ENCODE results near the gene TERT.

The TERT gene

GRCh38 chr5:1254196-1254595 lies 40.7 kb downstream of the TERT start:
- no peak overlapping the region for H3K4me3 ChIP-seq (ENCODE audit: low read length)
- DNase-seq (ENCODE audit: low read depth): no peak
- TF ChIP-seq, protein P1, sequence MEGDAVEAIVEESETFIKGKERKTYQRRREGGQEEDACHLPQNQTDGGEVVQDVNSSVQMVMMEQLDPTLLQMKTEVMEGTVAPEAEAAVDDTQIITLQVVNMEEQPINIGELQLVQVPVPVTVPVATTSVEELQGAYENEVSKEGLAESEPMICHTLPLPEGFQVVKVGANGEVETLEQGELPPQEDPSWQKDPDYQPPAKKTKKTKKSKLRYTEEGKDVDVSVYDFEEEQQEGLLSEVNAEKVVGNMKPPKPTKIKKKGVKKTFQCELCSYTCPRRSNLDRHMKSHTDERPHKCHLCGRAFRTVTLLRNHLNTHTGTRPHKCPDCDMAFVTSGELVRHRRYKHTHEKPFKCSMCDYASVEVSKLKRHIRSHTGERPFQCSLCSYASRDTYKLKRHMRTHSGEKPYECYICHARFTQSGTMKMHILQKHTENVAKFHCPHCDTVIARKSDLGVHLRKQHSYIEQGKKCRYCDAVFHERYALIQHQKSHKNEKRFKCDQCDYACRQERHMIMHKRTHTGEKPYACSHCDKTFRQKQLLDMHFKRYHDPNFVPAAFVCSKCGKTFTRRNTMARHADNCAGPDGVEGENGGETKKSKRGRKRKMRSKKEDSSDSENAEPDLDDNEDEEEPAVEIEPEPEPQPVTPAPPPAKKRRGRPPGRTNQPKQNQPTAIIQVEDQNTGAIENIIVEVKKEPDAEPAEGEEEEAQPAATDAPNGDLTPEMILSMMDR (conservative IDR thresholded peaks at IDR 0.05; ENCODE audit: low read depth, low read length): no peak

DNA sequence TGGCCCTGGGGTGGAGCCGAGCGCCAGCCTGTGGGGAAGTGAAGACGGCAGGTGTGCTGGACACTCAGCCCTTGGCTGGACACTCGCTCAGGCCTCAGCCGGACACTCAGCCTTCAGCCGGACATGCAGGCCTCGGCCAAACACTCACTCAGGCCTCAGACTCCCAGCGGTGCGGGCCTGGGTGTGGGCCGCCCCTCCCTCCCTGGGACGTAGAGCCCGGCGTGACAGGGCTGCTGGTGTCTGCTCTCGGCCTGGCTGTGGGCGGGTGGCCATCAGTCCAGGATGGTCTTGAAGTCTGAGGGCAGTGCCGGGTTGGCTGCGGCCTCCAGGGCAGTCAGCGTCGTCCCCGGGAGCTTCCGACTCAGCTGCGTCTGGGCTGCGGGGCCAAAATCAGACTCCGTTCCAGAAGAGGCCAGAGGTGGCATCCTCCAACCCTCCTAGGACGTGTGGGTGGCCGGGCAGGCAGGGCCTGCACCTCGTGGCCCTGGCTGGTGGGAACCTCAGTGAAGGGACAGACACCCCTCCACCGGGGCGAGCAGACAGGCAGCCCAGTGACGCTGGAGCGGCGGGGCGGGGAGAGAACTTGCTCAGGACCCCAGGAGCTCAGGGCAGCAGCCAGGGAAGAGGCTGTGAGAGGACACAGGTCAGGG lies 41.3 kb downstream of the TERT start:
- TF ChIP-seq, protein P1 (conservative IDR thresholded peaks at IDR 0.05; ENCODE audit: low read depth, low read length): no peak
- no peak for DNase-seq (ENCODE audit: low read depth)
- no peak overlapping the region for H3K4me3 ChIP-seq (ENCODE audit: low read length)

- TF ChIP-seq, protein P1 (conservative IDR thresholded peaks at IDR 0.05; ENCODE audit: low read depth, low read length): no peak
- DNase-seq (ENCODE audit: low read depth): no peak
- no peak overlapping the region for H3K4me3 ChIP-seq (ENCODE audit: low read length)
Observed at GRCh38 chr5:1252681-1253080, 42.2 kb downstream of the TERT start.

DNA sequence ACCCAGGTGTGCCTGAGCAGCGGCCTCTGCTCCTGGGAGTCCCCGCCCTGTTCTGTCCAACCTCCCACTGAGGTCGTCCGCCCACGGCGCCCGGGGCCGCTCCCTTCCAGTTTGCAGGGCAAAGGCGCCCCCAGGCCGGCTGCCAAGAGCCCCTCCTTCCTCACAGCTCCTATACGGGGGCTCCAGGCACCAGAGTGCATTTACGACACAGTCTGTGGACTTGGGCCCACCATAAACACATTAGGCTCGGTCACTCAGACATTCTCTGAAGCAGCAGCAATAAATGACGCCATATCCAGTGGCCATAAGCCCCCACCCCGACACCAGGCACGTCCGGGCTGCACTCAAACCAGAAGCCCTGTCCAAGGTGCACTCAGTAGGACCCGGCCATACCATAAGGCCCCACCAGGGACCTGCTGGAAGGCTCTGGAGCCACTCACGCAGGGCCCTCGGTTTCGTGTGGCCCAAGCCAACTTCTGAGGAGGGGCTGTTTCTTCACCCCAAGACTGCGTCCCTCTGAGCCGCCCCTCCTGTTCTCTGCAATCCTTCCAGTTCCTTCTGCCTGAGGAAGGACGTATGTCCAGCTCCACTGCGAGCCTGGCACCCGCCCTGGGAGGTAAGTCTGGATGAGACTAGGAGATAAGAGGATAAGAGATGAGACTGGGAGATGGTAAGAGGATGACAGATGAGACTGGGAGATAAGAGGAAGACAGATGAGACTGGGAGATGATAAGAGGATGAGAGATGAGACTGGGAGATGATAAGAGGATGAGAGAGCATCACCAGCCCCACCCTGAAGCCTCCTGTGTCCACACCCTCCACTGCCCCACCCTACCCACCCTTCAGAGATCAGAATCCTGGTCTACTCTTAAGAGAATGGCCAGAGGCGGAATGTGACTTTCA lies 42.9 kb downstream of the TERT start:
- H3K4me3 ChIP-seq (ENCODE audit: low read length): no peak overlapping the region
- TF ChIP-seq, protein P1 (conservative IDR thresholded peaks at IDR 0.05; ENCODE audit: low read depth, low read length): no peak
- no peak for DNase-seq (ENCODE audit: low read depth)

- H3K4me3 ChIP-seq (ENCODE audit: low read length): no peak overlapping the region
- no peak for DNase-seq (ENCODE audit: low read depth)
- TF ChIP-seq, protein P1 (conservative IDR thresholded peaks at IDR 0.05; ENCODE audit: low read depth, low read length): no peak
Observed at GRCh38 chr5:1249366-1250280, 45.2 kb downstream of the TERT start.

- H3K4me3 ChIP-seq (ENCODE audit: low read length): no peak overlapping the region
- no peak for DNase-seq (ENCODE audit: low read depth)
- TF ChIP-seq, protein P1 (conservative IDR thresholded peaks at IDR 0.05; ENCODE audit: low read depth, low read length): no peak
Observed at GRCh38 chr5:1247811-1248210, 47.1 kb downstream of the TERT start.
